A673 (cell line): ENCODE results near the gene SLC14A1.

ENCODE experiments used
- EZH2 ChIP-seq: fragments of 200-600 bp; sonication (generic); IDR thresholded peaks from 2 replicates; pipeline ENCODE4 v1.6.1; 2017; ENCODE audit warnings: borderline replicate concordance, low read depth, mild to moderate bottlenecking, mixed read lengths, antibody characterized with exemption, low read length; ENCODE audit not compliant: poor library complexity, severe bottlenecking
- TF ChIP-seq, protein P1 (sequence below): fragments of 300-800, 200-600 bp; sonication (generic); conservative IDR thresholded peaks from 2 replicates; pipeline ENCODE4 v1.5.1; 2017; ENCODE audit warnings: low read depth, mild to moderate bottlenecking, antibody characterized with exemption, low read length, moderate library complexity, mixed read lengths

DNA sequence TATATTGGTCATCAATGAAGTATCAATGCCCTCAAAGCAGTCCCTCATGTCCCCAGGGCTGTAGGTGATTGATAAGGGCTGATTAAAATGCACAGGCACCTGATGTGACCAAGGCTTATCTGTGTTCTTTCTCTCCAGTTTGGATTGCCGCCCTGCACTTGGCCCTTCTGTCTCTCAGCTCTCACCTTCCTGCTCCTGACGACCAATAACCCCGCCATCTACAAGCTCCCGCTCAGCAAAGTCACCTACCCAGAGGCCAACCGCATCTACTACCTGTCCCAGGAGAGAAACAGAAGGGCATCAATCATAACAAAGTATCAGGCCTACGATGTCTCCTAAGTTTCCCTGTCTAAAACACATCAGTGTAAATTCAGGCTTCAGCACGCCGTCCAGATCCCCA lies 41.8 kb upstream of the SLC14A1 start:
- TF ChIP-seq, protein P1, sequence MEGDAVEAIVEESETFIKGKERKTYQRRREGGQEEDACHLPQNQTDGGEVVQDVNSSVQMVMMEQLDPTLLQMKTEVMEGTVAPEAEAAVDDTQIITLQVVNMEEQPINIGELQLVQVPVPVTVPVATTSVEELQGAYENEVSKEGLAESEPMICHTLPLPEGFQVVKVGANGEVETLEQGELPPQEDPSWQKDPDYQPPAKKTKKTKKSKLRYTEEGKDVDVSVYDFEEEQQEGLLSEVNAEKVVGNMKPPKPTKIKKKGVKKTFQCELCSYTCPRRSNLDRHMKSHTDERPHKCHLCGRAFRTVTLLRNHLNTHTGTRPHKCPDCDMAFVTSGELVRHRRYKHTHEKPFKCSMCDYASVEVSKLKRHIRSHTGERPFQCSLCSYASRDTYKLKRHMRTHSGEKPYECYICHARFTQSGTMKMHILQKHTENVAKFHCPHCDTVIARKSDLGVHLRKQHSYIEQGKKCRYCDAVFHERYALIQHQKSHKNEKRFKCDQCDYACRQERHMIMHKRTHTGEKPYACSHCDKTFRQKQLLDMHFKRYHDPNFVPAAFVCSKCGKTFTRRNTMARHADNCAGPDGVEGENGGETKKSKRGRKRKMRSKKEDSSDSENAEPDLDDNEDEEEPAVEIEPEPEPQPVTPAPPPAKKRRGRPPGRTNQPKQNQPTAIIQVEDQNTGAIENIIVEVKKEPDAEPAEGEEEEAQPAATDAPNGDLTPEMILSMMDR, result no peak
- no peak for TF ChIP-seq EZH2
